ENCODE measurements around the gene PTGES. TPM values are rescaled to one million over a fixed set of nuclear protein-coding genes. Genes with fewer than 3 reads are reported as not detected.

The PTGES gene
- total RNA-seq, 2 experiments from 2014 or later = 0.25 to 0.38 TPM

DNA sequence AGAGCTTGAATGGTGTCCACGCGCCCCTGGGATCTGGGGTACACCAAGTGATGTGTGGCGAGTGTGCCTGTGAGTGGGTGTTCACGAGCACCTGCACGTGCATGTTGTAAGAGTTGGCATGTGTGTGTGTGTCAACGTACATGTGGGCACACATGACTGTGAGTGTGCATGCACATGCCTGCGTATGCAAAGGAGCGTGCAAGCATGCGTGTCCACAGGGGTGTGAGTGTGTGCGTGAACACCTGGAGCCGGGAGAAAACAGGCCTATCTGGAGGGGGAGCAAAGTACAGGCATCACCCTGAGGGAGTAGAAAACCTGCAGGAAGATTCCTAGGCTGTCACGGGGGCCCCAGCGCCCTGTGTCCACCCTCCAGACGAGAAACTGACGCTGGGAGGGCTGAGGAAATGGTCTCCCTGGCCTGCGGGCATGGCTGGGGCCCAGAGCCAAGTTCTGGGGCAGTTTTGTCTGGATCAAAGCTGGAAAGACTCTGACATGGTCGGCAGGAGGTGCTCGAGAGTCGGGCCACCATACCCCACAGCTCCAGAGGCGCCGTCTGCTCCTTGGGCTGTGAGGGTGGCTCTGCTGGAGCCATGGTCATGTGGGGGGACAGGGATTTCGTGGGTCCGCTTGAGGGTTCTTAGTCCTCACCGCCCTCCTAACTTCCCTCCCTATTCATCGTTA lies 31.8 kb downstream of the PTGES start:
- peaks cover 0 to 7% of the 10 kb centered on the region in 2 experiments for H3K27me3 ChIP-seq (ENCODE audit: control insufficient read depth in 1 of 2, insufficient read depth in 2 of 2, low read length in 2 of 2)
- no peaks in the 10 kb centered on the region for H3K36me3 Mint-ChIP-seq (ENCODE audit: low read depth)

DNA sequence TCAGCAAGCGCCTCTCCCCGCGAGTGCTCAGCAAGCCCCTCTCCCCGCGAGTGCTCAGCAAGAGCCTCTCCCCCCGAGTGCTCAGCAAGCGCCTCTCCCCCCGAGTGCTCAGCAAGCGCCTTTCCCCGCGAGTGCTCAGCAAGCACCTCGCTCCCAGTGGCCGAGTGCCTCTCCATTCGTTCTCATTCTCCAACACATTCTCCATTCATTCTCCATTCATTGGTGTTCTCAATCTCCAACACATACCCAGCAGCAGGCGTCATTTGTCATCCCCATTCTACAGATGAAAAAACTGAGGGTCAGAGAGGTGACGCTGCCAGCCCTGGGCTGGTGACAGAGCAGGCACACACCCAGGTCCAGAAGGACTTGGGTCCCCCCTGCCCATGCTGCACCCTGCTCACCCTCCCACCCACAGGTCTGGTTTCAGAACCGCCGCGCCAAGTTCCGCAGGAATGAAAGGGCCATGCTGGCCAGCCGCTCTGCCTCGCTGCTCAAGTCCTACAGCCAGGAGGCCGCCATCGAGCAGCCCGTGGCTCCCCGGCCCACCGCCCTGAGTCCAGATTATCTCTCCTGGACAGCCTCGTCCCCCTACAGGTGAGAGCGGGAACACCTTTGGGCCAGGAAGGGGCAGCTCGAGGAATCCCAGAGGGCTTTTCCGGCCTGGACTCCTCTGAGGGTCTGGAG lies 32.5 kb downstream of the PTGES start:
- intact Hi-C loops (cut with DNase I, micrococcal nuclease) = no loop called here
- Mint-ChIP-seq H3K27ac (no peak overlapping the region), H3K4me1 (ENCODE audit: low read depth) (no peaks in the 10 kb centered on the region), H3K9me3 (no peaks in the 10 kb centered on the region), H3K4me3 (no peak overlapping the region), H3K36me3 (ENCODE audit: low read depth) (no peaks in the 10 kb centered on the region), H3K27me3 (peaks cover 10% of the 10 kb centered on the region)
- TF ChIP-seq, protein P1, sequence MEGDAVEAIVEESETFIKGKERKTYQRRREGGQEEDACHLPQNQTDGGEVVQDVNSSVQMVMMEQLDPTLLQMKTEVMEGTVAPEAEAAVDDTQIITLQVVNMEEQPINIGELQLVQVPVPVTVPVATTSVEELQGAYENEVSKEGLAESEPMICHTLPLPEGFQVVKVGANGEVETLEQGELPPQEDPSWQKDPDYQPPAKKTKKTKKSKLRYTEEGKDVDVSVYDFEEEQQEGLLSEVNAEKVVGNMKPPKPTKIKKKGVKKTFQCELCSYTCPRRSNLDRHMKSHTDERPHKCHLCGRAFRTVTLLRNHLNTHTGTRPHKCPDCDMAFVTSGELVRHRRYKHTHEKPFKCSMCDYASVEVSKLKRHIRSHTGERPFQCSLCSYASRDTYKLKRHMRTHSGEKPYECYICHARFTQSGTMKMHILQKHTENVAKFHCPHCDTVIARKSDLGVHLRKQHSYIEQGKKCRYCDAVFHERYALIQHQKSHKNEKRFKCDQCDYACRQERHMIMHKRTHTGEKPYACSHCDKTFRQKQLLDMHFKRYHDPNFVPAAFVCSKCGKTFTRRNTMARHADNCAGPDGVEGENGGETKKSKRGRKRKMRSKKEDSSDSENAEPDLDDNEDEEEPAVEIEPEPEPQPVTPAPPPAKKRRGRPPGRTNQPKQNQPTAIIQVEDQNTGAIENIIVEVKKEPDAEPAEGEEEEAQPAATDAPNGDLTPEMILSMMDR (IDR thresholded peaks at IDR 0.05) = no peak
- Histone ChIP-seq H3K27me3 (ENCODE audit: control insufficient read depth in 1 of 2, insufficient read depth in 2 of 2, low read length in 2 of 2) (peaks cover 0 to 3% of the 10 kb centered on the region in 2 experiments), H3K36me3 (ENCODE audit: insufficient read depth, low read length) (no peaks in the 10 kb centered on the region), H3K9me3 (ENCODE audit: control insufficient read depth in 1 of 2, insufficient read depth in 1 of 2, low read length in 2 of 2) (no peaks in the 10 kb centered on the region), H3K4me3 (ENCODE audit: low read length) (no peak overlapping the region), H3K4me1 (ENCODE audit: insufficient read depth, low read length) (no peaks in the 10 kb centered on the region), H3K27ac (ENCODE audit: low read depth in 1 of 2, low read length in 2 of 2) (no peak overlapping the region)
- no peak for ATAC-seq (ENCODE audit: poor library complexity)
- POLR2A ChIA-PET = no interaction called here
- CTCF ChIA-PET = interaction anchor here (0.6 kb wide), 1 partner anchor 66 kb away, joined by 4 read pairs; no protein-coding TSS in a partner anchor
- DNase-seq = no peak

More for the DNA sequence above, 31.8 kb downstream of the PTGES start:
- Histone ChIP-seq H3K9me3 (ENCODE audit: control insufficient read depth in 1 of 2, insufficient read depth in 1 of 2, low read length in 2 of 2) (no peaks in the 10 kb centered on the region), H3K4me3 (ENCODE audit: low read length) (no peak overlapping the region), H3K4me1 (ENCODE audit: insufficient read depth, low read length) (no peaks in the 10 kb centered on the region), H3K36me3 (ENCODE audit: insufficient read depth, low read length) (no peaks in the 10 kb centered on the region), H3K27ac (ENCODE audit: low read depth in 1 of 2, low read length in 2 of 2) (no peak overlapping the region)
- intact Hi-C loops (cut with DNase I, micrococcal nuclease) = no loop called here
- POLR2A ChIA-PET = no interaction called here
- H3K27ac Mint-ChIP-seq = no peak overlapping the region
- no peak for DNase-seq
- H3K27me3 Mint-ChIP-seq = peaks cover 3% of the 10 kb centered on the region
- H3K9me3 Mint-ChIP-seq = no peaks in the 10 kb centered on the region
- no peak for ATAC-seq (ENCODE audit: poor library complexity)
- no peaks in the 10 kb centered on the region for H3K4me1 Mint-ChIP-seq (ENCODE audit: low read depth)
- no peak overlapping the region for H3K4me3 Mint-ChIP-seq
- TF ChIP-seq, protein P1 (IDR thresholded peaks at IDR 0.05) = no peak
- CTCF ChIA-PET = interaction anchor here (0.6 kb wide), 1 partner anchor 66 kb away, joined by 4 read pairs; no protein-coding TSS in a partner anchor

DNA sequence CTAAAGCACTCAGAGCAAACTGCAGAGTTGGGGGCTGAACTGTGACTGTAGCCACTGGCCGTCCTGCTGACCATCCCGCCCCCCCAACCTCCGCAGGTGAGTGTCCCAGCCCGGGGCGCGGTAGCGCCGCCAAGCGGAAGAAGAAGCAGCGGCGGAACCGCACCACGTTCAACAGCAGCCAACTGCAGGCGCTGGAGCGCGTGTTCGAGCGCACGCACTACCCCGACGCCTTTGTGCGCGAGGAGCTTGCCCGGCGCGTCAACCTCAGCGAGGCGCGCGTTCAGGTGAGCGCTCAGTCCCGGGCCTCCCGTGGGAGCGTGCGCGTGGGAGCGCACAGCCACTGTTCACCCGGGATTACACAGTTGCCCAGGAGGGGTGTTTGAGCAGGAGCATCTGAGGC lies 33.7 kb downstream of the PTGES start:
- Mint-ChIP-seq H3K9me3 (no peaks in the 10 kb centered on the region), H3K4me3 (no peak overlapping the region), H3K27ac (no peak overlapping the region), H3K36me3 (ENCODE audit: low read depth) (no peaks in the 10 kb centered on the region), H3K27me3 (peaks cover 11% of the 10 kb centered on the region), H3K4me1 (ENCODE audit: low read depth) (no peaks in the 10 kb centered on the region)
- CTCF ChIA-PET = no interaction called here
- intact Hi-C loops (cut with DNase I, micrococcal nuclease) = no loop called here
- Histone ChIP-seq H3K4me3 (ENCODE audit: low read length) (no peak overlapping the region), H3K4me1 (ENCODE audit: insufficient read depth, low read length) (no peaks in the 10 kb centered on the region), H3K9me3 (ENCODE audit: control insufficient read depth in 1 of 2, insufficient read depth in 1 of 2, low read length in 2 of 2) (no peaks in the 10 kb centered on the region), H3K27ac (ENCODE audit: low read depth in 1 of 2, low read length in 2 of 2) (no peak overlapping the region), H3K36me3 (ENCODE audit: insufficient read depth, low read length) (no peaks in the 10 kb centered on the region), H3K27me3 (ENCODE audit: control insufficient read depth in 1 of 2, insufficient read depth in 2 of 2, low read length in 2 of 2) (peaks cover 0 to 3% of the 10 kb centered on the region in 2 experiments)
- DNase-seq (no peak), ATAC-seq (ENCODE audit: poor library complexity) (no peak)
- POLR2A ChIA-PET = no interaction called here
- TF ChIP-seq, protein P1 (IDR thresholded peaks at IDR 0.05) = no peak

Measured in CD4-positive, alpha-beta T cell (primary cell).